Activated CD8-positive, alpha-beta memory T cell treated with anti-CD3 and anti-CD28 coated beads for 24 hours (primary cell): Measurements from ENCODE around the gene FANCI.
"Not testable (repeated sequence)": the region's sequence is repeated elsewhere in the genome, so short reads cannot be mapped to it uniquely, and the experiment has no call there.

Experiments
- DNase-seq: peaks from one replicate; pipeline ENCODE4 v3.0.0-alpha.2; 2020

The FANCI gene

GRCh38 chr15:89226359-89227221 lies 17.2 kb upstream of the FANCI start:
- no peak for DNase-seq

GRCh38 chr15:89227425-89227824 lies 16.4 kb upstream of the FANCI start:
- DNase-seq: no peak

- DNase-seq: no peak
Observed at GRCh38 chr15:89230277-89230676, 13.5 kb upstream of the FANCI start.

DNA sequence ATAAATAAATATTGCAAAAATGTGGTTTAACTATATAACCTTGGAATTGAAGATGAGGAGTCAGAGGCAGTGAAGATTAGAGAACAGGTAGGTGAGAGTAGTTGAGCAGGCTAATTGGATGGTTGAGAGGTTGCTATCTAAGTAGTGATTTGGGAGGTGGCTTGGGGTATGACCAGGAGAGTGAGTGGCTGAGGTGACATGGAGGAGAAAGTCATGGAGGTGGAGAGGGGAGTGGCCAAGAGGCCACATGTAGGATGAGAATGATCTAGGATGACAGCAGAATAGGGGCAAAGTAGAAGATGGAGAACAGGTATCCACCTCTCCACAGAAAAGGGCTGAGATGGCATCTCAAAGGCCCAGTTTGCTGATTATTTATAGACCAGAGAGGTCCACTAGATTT lies 11.9 kb upstream of the FANCI start:
- no peak for DNase-seq

DNA sequence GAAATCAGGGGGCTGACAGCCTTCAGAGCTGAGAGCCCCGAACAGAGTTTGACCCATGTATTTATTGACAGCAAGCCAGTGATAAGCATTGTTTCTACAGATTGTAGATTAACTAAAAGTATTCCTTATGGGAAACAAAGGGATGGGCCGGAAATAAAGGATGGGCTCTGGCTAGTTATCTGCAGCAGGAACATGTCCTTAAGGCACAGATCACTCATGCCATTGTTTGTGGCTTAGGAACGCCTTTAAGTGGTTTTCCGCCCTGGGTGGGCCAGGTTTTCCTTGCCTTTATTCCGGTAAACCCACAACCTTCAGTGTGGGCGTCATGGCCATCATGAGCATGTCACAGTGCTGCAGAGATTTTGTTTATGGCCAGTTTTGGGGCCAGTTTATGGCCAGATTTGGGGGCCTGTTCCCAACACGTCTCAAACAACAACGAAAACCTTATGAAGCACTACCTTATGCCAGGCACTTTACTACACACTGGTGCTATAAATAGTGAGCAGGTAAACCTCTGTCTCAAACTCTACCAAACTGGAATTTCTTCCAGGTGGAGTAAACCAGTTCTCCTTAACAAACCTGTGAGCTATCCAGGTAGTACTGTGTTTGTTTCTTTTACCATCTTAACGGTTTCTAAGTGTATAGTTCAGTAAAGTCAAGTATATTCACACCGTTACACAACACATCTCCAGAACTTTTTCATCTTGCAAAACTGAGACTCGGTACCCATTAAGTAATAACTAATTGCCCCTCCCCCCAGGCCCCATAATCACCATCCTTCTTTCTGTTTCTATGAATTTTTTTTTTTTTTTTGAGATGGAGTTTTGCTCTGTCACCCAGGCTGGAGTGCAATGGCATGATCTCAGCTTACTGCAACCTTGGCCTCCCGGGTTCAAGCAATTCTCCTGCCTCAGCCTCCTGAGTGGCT lies 3.6 kb upstream of the FANCI start:
- DNase-seq: not testable (repeated sequence)

GRCh38 chr15:89243046-89243690 lies 611 bp upstream of the FANCI start:
- DNase-seq: no peak

GRCh38 chr15:89244574-89244903 lies 760 bp downstream of the FANCI start:
- no peak for DNase-seq

- no peak for DNase-seq
Observed at GRCh38 chr15:89247446-89247845, 3.7 kb downstream of the FANCI start.

DNA sequence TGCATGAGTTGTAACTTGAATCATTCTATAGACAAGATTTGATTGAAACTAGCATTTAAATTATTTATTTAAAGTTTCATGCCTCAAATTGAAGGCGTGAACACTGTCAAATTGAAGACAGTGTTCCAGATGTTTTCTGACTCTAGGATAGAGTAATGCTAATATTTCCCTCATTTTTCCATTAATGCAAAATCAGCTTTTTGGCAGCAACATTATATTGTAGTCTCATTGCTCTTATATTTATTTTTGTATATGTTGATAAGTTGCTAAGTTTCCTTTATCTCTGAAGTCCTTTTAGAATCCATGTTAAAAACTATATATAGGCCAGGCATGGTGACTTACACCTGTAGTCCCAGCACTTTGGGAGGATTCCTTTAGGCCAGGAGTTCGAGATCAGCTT lies 4.8 kb downstream of the FANCI start:
- DNase-seq: no peak

DNA sequence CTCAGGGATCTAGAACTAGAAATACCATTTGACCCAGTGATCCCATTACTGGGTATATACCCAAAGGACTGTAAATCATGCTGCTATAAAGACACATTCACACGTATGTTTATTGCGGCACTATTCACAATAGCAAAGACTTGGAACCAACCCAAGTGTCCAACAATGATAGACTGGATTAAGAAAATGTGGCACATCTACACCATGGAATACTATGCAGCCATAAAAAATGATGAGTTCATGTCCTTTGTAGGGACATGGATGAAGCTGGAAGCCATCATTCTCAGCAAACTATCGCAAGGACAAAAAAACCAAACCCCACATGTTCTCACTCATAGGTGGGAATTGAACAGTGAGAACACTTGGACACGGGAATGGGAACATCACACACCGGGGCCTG lies 6.4 kb downstream of the FANCI start:
- not testable (repeated sequence) for DNase-seq

- not testable (repeated sequence) for DNase-seq
Observed at GRCh38 chr15:89277281-89277680, 33.5 kb downstream of the FANCI start.

- DNase-seq: no peak
Observed at GRCh38 chr15:89278307-89278706, 34.5 kb downstream of the FANCI start.

DNA sequence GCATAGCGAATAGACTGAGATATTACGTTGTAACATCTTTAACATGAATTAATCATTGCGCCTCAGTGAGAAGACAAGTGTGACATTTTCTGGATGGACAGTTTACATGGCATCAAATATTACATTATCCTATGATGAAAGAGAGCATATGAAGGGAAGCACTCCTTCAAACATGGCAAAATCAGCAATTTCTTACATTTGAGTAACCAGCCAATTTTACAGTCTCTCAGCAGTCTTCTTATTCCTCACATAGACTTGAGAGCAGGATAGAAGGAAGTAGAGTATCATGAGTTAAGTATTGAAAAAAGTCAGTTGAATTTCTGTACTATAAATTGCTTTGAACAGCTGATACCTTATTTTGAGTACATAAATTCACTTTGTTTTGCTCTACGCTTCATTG lies 38.9 kb downstream of the FANCI start:
- DNase-seq: no peak

GRCh38 chr15:89283201-89283600 lies 39.4 kb downstream of the FANCI start:
- DNase-seq: no peak

DNA sequence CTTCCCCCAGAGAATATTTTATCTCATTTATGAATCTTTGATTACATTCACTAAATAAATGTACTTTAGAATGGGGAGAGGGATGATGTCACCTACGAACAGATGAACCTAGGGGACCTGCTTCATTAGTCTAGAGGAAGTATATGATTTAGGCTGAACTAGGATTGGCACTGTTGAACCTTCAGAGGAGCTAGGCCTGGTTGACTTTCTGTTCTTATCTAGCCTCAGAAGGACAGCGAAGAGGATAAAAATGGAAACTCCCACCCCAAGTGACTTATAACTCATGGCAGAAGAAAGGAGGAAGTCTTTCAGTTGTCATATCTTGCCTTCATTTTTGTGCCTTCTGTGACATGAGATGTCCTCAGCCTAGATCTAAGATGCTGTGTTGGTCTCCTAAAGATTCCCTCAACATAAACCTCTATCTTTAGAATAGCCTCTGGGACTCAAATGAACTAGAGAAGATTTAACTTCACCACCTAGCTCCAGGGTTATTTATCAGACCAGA lies 48.2 kb downstream of the FANCI start:
- no peak for DNase-seq

DNA sequence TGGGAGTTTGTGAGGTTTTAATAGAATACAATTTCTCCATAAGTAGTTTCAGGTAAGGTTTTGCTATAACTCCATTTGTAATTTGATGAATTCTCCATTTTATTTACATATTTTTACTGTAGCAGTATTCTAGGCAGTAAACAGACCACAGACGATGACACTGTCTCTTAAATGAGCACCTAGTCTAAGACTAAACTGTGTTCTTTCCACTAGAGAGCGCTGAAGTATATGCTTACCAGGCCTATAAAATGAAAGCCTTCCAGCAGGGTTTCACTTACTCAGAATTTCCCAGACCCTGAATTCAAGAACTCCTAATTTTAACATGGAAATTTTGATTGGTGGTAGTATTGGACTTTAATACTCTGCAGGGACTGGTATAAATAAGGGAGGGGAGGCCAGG lies 49.2 kb downstream of the FANCI start:
- DNase-seq: no peak

DNA sequence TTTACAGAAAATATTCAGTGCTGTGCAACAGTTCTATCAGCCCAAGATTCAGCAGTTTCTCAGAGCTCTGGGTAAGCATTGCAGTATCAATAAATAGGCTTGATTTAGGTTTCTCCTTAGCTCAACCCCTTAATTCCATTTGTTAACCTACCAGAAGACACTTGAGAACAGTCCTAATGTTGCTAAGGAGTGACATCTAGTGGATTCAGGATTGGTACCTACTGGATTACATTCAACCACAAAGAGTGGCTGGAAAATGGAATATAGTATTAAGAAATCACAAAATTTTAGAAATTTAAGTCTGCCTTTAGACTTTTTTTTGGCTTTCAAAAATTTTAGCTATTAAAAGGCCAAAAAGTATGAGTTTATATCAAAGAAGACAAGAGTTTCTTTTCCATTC lies 56.1 kb downstream of the FANCI start:
- no peak for DNase-seq

GRCh38 chr15:89301304-89302089 lies 57.7 kb downstream of the FANCI start:
- no peak for DNase-seq

DNA sequence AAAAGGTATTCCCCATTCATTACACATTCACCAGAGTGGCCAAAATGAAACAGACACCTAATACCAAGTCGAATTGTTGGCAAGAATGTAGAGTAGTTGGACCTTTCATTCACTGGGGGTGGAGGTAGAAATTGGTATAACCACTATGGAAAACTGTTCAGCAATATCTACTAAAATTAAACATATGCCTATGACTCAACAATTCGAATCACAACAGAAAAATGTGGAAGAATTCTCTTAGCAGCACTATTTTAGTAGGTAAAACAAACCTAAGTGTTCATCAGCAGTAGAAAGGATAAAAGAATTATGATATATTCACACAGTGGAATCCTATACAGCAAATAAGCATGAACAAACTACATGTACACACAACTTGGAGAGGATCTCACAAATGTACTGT lies 60.2 kb downstream of the FANCI start:
- no peak for DNase-seq

GRCh38 chr15:89305395-89305794 lies 61.6 kb downstream of the FANCI start:
- no peak for DNase-seq

- no peak for DNase-seq
Observed at GRCh38 chr15:89307046-89307587, 63.3 kb downstream of the FANCI start.

- no peak for DNase-seq
Observed at GRCh38 chr15:89307791-89308190, 64.0 kb downstream of the FANCI start.
